Germinal center (tissue), 1 donor: ENCODE results near the gene SNRNP70.
"Not testable (repeated sequence)": the region's sequence is repeated elsewhere in the genome, so short reads cannot be mapped to it uniquely, and the experiment has no call there.

Source experiments
- DNase-seq: peaks from one replicate; pipeline ENCODE4 v3.0.0; 2012; ENCODE audit warnings: mixed read lengths, low spot score

Gene SNRNP70, protein sequence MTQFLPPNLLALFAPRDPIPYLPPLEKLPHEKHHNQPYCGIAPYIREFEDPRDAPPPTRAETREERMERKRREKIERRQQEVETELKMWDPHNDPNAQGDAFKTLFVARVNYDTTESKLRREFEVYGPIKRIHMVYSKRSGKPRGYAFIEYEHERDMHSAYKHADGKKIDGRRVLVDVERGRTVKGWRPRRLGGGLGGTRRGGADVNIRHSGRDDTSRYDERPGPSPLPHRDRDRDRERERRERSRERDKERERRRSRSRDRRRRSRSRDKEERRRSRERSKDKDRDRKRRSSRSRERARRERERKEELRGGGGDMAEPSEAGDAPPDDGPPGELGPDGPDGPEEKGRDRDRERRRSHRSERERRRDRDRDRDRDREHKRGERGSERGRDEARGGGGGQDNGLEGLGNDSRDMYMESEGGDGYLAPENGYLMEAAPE

DNA sequence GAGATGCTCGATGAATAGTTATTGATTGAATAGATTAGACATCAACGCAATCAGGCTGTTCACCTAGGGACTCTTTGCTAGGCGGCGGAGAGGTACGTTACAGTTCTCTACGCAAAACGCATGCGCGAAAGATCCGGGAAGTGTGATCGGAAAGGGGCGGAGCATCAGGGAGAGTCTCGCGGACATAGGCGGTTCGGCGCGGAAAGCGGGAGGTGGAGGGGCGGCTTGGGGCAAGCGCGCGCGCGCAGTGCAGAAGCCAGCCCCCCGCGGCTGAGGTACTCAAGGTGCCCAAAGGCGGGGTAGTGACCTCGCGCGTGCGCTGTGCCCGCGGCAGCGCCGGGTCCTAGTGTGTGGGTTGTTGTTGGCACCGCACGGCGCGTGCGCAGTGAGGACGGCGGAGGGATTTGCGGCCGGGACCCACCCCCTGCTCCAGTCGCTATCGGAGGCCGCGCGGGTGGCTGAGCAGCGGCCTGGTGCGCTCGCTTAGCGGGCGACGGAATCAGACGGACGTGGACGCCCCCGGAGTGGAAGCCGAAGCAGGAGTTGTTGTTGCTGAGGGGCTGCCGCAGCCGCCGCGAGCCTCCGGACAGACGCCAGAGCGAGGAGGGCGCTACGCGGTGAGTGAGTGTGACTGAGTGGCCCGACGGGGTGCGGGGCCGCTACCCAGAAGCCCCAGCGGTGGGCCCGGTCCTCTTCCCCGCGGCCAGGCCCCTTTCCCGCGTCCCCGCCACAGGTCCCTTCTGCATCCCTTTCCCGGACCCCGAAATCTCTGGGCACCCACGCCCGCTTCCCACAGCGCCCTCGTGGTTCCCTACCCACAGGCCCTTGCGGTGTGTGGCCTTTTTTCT lies at the start of gene SNRNP70:
Gene SNRNP70, plus strand, starts transcription at position 432 of the 848 bp plus-strand sequence. CDS start 964 bp downstream, outside the sequence.
- DNase-seq, result peak; percentile 100

DNA sequence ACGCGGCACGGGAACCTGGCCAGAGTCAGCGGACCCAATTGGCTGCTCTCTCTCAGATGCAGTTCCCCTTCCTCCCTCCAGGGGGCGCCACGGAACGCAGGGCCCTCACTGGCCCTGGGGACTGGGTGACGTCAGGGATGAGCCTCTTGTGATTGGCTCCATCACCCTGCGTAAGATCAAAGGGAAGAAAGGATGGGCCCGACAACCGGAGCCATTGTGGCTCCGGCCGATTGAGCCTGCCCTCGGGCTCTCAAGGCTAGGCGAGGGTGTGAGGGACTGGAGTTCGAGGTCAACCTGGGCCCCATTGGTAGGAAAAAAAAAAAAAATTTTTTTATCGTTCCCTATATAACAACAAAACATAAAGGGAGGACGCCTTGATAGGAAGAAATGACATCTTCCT lies 48.4 kb upstream of the SNRNP70 start, which contains the start of gene CGB1:
Gene CGB1, minus strand, starts transcription at position 81 of the 400 bp plus-strand sequence. CDS start 184 bp downstream, outside the sequence.
- DNase-seq, result not testable (repeated sequence)

DNA sequence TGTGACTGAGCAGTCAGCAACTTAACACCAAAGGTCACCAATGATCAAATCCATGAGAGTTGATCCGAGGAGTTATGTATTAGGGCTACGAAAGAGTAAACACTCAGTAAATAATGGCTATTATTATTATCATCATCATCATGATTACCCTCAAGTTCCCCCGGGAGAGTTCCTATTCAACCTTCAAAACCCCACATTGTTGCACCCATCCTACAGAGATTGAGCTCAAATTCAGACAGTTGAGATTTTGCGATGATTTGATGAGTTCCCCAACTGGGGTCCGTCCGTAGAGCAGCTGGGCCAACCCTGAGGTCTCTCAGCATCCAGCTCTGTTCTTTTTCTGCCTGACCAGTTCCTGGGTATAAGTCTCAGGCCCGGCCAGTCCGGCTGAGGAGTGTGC lies 47.1 kb upstream of the SNRNP70 start:
- not testable (repeated sequence) for DNase-seq

DNA sequence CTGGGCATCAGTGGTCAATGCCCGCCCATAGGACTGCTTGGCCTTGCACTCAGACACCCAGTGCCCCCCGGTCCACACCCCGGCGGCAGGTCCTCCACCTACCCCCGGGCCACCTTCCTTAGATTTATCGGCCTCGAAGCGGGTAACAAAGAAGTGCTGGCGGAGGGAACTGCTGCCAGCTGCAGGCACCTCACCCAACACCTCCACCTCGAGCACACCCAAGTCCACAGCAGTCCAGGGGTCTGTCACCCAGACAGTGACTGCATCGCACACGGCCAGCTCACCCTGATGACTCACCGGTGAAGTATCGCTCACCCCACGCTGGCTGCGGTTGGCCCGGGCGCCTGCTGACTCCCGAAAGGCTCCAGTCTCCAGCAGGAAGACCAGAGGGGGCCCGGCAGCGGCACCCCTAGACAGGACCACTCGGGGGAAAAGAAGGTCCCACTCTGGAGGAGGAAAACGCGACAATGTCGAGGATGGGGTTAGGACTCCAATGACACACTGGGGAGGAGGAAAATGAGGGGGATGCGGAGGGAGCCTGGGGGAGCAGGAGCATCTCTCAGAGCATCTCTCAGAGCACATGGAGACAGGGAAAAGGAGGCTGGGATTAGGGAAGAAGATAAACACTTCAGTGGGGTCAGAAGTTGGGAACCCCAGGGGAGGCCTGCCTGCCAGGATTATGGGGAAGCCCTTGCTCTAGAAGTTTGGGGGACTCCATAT lies 46.5 kb upstream of the SNRNP70 start:
- not testable (repeated sequence) for DNase-seq

DNA sequence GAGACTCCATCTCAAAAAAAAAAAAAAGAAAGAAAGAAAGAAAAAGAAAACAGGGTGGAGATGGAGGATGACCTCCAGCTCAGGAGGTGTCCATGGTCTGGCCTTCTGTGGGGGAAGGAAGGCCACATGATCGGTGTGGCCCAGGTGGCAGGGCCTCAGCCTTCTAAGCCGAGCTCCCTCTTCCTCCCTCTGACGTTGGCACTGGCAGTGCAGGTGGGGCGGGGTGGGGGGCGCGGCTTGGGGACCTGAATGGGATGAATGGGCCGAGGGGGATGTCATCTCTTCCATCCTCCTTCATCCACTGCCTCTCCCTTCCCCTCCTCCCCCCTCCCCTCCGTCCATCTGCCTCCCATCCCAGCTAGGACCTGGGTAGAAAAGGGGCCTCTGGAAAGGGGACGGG lies 45.5 kb upstream of the SNRNP70 start:
- DNase-seq, result not testable (repeated sequence)

DNA sequence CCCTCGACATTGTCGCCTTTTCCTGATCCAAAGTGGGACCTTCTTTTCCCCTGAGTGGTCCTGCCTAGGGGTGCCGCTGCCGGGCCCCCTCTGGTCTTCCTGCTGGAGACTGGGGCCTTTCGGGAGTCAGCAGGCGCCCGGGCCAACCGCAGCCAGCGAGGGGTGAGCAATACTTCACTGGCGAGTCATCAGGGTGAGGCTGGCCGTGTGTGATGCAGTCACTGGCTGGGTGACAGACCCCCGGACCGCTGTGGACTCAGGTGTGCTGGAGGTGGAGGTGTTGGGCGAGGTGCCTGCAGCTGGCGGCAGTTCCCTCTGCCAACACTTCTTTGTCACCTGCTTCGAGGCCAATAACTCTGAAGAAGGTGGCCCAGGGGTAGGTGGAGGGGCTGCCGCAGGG lies 43.1 kb upstream of the SNRNP70 start:
- DNase-seq, result no peak

DNA sequence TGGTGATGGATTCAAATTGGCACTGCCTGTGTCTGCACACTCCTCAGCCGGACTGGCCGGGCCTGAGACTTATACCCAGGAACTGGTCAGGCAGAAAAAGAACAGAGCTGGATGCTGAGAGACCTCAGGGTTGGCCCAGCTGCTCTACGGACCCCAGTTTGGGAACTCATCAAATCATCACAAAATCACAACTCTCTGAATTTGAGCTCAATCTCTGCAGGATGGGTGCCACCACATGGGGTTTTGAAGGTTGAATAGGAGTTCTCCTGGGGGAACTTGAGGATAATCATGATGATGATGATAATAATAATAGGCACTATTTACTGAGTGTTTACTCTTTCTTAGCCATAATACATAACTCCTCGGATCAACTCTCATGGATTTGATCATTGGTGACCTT lies 42.6 kb upstream of the SNRNP70 start:
- not testable (repeated sequence) for DNase-seq

DNA sequence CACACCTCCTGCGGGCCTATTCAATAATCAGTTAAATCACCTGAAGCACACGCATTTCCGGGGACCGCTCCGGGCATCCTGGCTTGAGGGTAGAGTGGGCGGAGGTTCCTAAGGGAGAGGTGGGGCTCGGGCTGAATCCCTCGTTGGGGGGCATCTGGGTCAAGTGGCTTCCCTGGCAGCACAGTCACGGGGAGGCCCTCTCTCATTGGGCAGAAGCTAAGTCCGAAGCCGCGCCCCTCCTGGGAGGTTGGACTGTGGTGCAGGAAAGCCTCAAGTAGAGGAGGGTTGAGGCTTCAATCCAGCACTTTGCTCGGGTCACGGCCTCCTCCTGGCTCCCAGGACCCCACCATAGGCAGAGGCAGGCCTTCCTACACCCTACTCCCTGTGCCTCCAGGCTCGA lies 41.7 kb upstream of the SNRNP70 start, which contains the start of gene CGB5:
Gene CGB5, plus strand, starts transcription at position 301 of the 400 bp plus-strand sequence. CDS start 362 bp downstream, outside the sequence.
- DNase-seq, result not testable (repeated sequence)

DNA sequence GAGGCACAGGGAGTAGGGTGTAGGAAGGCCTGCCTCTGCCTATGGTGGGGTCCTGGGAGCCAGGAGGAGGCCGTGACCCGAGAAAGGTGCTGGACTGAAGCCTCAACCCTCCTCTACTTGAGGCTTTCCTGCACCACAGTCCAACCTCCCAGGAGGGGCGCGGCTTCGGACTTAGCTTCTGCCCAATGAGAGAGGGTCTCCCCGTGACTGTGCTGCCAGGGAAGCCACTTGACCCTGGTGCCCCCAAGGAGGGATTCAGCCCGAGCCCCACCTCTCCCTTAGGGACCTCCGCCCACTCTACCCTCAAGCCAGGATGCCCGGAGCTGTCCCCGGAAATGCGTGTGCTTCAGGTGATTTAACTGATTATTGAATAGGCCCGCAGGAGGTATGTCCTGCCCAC lies 36.2 kb upstream of the SNRNP70 start, which contains the start of gene CGB8:
Gene CGB8, minus strand, starts transcription at position 101 of the 400 bp plus-strand sequence. CDS start 372 bp downstream, outside the sequence.
- not testable (repeated sequence) for DNase-seq

DNA sequence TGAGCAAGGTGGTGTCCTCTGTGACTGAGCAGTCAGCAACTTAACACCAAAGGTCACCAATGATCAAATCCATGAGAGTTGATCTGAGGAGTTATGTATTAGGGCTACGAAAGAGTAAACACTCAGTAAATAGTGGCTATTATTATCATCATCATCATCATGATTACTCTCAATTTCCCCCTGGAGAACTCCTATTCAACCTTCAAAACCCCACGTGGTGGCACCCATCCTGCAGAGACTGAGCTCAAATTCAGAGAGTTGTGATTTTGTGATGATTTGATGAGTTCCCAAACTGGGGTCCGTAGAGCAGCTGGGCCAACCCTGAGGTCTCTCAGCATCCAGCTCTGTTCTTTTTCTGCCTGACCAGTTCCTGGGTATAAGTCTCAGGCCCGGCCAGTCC lies 35.4 kb upstream of the SNRNP70 start:
- not testable (repeated sequence) for DNase-seq

DNA sequence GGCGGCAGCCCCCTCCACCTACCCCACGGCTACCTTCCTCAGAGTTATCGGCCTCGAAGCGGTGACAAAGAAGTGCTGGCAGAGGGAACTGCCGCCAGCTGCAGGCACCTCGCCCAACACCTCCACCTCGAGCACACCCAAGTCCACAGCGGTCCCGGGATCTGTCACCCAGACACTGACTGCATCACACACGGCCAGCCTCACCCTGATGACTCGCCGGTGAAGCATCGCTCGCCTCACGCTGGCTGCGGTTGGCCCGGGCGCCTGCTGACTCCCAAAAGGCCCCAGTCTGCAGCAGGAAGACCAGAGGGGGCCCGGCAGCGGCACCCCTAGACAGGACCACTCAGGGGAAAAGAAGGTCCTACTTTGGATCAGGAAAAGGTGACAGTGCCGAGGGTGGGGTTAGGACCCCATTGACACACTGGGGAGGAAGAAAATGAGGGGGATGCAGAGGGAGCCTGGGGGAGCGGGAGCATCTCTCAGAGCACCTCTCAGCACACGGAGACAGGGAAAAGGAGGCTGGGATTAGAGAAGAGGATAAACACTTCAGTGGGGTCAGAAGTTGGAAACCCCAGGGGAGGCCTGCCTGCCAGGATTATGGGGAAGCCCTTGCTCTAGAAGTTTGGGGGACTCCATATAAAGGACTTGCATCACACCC lies 34.7 kb upstream of the SNRNP70 start:
- DNase-seq, result not testable (repeated sequence)

DNA sequence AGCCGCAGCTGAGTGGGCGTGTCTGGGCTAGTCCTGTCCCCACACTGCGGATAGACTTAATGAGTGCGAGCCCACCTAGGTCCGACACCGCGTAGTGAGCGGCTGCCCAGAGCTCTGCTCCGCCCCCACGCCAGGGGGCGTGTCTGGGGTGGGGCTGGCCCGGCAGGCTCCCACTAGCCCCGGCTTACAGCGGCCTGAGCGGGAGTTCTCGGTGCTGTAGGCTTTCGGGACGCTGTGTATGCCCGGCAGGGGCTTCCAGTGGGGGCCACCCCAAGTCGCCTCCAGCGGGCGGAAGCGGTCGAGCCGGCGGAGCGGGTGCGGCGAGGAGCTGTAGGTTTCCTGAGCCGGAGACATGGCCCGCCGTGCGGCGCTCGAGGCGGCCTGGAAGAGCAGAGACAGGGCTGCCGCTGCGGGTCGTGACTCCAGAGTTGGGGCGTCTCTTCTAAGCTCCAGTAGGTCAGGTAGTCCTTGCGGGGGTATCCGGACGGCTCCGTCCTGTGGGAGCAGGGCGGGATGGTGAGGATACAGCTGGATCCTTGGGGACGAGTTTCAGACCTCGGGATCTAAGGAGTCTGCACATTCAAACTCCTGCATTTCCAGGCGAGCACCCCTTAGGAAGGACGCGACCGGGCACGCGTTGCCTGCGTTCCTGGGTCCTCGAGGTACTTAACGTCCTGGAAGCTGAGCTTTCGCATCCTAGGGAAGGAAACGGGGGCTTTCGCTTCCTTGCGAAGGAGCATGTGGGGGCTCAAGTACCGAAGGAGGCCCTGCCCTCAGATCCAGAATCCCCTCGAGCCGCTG lies 28.9 kb upstream of the SNRNP70 start:
- DNase-seq, result peak; percentile 80

DNA sequence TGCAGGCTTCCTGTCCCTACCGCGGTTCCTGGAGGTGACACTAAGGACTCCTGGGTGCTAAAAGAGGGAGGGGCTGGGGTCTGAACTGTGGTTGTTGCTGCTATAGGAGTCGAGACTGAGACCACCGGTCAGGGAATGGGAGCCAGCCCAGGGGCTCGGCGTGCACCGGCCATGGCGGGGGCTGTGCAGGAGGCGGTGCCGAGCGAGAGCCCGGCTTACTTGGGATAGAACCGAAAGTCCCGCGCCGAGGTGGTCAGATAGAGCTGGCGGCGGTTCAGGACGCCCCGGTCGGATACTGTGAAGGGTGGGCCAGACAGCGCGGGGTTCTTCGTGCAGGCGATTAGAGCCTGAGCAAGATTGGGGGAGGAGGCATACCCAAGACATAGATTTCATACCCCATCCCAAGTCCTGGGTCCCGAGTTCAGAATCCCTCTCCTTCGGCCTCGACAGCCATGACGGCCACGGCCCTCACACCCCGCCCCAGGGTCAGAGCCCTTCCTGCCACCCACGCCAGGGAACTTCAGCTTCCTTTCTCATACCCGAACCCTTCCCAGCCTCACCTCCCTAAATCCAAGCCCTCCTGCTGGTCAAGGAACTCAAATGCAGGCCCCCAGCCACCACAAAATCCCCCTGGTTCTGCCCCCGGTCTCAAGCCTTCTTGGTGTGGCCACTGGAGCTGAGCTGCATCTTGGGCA lies 28.2 kb upstream of the SNRNP70 start:
- DNase-seq, result not testable (repeated sequence)

DNA sequence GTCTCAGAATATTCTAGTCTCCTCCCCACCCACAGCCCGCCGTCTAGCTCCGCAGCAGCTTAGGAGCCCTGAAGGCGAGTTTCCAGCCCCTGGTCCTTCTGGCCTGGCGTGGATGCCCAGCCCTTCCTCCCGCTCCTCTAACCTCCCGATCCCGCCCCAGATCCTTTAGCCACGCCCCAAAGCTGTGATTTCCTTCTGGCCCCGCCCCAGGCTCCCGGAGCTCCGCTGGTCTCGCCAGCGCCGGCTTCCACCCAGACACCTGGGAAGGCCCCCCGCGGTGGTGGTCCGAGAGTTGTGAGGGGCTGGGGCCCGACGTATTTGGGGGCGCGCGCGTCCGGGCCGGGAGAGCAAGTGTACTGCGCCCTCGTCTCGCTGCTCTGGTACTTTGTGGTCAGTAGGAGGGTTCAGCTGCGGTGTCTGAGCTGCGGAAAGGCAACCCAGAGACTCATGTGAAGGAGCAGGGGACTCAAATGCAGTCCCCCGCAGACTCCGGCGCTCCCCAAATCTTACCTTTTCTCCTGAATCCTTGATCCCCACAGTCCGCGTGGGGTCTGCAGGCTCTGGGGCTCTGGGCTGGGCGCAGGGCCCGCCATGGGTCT lies 27.5 kb upstream of the SNRNP70 start, which contains the start of gene CGB7:
Gene CGB7, minus strand, starts transcription at position 114 of the 599 bp plus-strand sequence. CDS start 2,374 bp downstream, outside the sequence.
- peak; percentile 46 for DNase-seq

DNA sequence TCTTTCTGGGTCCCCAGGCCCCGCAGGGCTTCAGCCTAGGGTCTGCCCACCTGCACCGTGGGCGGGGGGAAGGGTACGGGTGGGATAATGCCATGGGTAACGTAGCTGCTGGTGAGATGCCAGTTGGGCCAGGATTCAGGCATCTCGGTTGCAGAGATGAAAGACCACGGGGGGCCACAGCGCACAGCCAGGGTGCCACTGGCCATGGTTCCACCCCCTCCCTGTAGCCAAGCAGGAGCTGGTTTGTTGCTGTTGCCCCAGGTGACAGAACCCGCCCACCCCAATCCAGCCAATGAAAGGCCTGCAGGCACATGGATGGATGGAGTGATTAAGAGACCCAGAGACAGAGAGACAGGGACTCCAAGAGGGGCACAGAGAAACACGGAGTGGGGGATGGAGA lies 26.7 kb upstream of the SNRNP70 start:
- DNase-seq, result peak; percentile 54

DNA sequence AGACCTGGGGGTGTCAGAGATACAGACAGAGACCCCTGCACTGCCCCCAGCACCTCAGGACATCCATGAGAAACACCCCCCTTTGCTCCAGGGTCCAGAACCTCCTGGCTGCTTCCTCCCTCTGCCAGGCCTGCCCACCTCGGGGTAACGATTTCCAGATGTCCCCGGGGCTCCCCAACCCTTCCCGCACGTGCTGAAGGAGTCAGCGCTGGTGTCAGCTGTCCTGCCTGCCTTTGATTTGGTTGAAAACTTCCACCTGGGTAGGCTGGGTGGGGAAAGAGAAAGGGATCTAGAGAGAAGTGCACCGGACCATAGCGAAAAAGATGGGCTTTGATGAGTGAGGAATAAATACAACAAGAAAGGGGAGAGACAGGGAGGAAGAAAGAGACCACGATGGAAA lies 26.2 kb upstream of the SNRNP70 start:
- no peak for DNase-seq

DNA sequence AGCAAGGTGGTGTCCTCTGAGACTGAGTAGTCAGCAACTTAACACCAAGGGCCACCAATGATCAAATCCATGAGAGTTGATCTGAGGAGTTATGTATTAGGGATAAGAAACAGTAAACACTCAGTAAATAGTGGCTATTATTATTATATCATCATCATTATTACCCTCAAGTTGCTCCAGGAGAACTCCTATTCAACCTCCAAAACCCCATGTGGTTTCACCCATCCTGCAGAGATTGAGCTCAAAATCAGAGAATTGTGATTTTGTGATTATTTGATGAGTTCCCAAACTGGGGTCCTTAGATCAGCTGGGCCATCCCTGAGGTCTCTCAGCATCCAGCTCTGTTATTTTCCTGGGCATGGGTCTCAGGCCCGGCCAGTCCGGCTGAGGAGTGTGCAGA lies 24.3 kb upstream of the SNRNP70 start:
- DNase-seq, result no peak

DNA sequence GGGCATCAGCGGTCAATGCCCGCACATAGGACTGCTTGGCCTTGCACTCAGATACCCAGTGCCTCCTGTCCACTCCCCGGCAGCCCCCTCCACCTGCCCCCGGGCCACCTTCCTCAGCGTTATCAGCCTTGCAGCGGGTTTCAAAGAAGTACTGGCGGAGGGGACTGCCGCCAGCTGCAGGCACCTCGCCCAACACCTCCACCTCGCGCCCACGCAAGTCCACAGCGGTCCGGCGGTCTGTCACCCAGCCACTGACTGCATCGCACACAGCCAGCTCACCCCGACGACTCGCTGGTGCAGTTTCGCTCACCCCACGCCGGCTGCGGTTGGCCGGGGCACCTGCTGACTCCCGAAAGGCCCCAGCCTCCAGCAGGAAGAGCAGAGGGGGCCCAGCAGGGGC lies 23.8 kb upstream of the SNRNP70 start:
- DNase-seq, result no peak

DNA sequence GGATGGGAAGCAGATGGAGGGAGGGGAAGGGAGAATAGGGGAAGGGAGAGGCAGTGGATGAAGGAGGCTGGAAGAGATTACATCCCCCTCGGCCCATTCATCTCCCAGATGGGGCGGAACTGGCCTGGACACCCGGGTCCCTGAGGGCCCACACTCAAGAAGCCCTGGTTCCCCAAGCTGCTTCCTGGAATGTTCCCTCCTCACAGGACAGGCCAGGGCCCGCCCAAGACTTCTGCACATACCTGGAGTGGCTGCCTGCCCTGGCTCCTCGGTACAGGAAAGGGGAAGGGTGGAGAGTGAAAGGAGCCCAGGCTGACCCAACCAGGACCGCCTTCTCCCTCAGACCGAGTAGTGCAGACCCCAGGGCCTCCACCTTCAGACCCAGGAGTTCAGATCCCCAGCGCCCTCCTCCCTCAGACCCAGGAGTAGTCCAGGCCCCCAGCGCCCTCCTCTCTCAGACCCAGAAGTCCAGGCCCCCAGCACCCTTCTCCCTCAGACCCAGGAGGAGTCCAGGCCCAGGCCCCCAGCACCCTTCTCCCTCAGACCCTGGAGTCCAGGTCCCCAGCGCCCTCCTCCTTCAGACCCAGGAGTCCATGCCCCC lies 21.1 kb upstream of the SNRNP70 start:
- DNase-seq, result no peak
